22Rv1 (cell line): Measurements from ENCODE around the gene MYADML2.

Experiments used
- CTCF ChIP-seq: fragments of 450-650 bp; IDR thresholded peaks from 2 replicates; pipeline ENCODE4 v1.5.1; 2017; ENCODE audit warnings: mild to moderate bottlenecking
- ZFX ChIP-seq: fragments of 450-650 bp; IDR thresholded peaks from 2 replicates; pipeline ENCODE4 v1.6.1; 2017; ENCODE audit warnings: antibody characterized with exemption, borderline replicate concordance

GRCh38 chr17:81927653-81928543 lies 19.1 kb downstream of the MYADML2 start, which contains the start of gene MAFG:
- TF ChIP-seq CTCF = peak; percentile 70
- TF ChIP-seq ZFX = no peak
